K562 (cell line): Measurements from ENCODE around the gene B3GAT3. TPM values are rescaled to one million over a fixed set of nuclear protein-coding genes. Genes with fewer than 3 reads are reported as not detected.
A peak's percentile ranks its signal among the peaks of the same experiment; 100 is the strongest.

Experiments
- ATAC-seq: fragments of 200-7000 bp; cut with Tn5 transposase; 3 replicates; pipeline ENCODE4 v1.9.1; 2020; ENCODE audit warnings: moderate library complexity
- BruUV-seq: library from RNA; stranded (reverse); fragments of 400-500 nt; replicated peaks from 2 replicates; lab custom pipeline; 2021; lab: Mats Ljungman, UMichigan
- CTCF ChIA-PET: fragments of 300-600 bp; formaldehyde crosslinking; extraction: SDS; loops from one replicate; lab custom pipeline; 2021; ENCODE audit warnings: low intra/inter-chr PET ratio; lab: Yijun Ruan, JAX
- POLR2A ChIA-PET: fragments of 300-600, 350-650 bp; sonication (Branson Sonifier 250); formaldehyde crosslinking; extraction: SDS; loops from one replicate; lab custom pipeline; 2021; ENCODE audit warnings: antibody characterized with exemption, inconsistent platforms; lab: Yijun Ruan, JAX
- DNase-seq, 4 experiments: peaks; one replicate each; pipeline versions ENCODE4 v3.0.0 to v3.0.0-alpha.2; 2011 to 2018; ENCODE audit warnings: low spot score in 3 of 4, mixed read lengths in 3 of 4; ENCODE audit errors: extremely low read depth in 1 of 4
- FAIRE-seq: peaks from 2 replicates; lab custom pipeline; 2011; peaks lifted over from hg19 to GRCh38; lab: Jason Lieb, UNC
- H2AFZ ChIP-seq: 2 replicates; pipeline ENCODE4 v1.6.0; 2011; ENCODE audit warnings: low read depth, low read length, control low read depth, inconsistent platforms
- H3K27ac ChIP-seq: fragments of 200-600 bp; 3 replicates; pipeline ENCODE4 v1.8.0; 2011; ENCODE audit warnings: low read depth, mild to moderate bottlenecking, control low read depth, inconsistent platforms, low read length, moderate library complexity, mixed read lengths; ENCODE audit errors: extremely low read depth
- H3K27me3 ChIP-seq, 2 experiments: fragments of 300-600 bp in 1 of 2; 2 replicates in 1 of 2; 3 replicates in 1 of 2; pipeline versions ENCODE4 v1.6.0 to v1.8.0; 2011; ENCODE audit warnings: inconsistent platforms in 2 of 2, low read length in 2 of 2, mild to moderate bottlenecking in 1 of 2, mixed read lengths in 1 of 2, moderate library complexity in 1 of 2; ENCODE audit not compliant: control insufficient read depth in 2 of 2, insufficient read depth in 2 of 2
- H3K36me3 ChIP-seq: fragments of 300-600 bp; 3 replicates; pipeline ENCODE4 v1.8.0; 2011; ENCODE audit warnings: mild to moderate bottlenecking, low read length, inconsistent platforms; ENCODE audit not compliant: control insufficient read depth, insufficient read depth
- H3K4me1 ChIP-seq, 2 experiments: fragments of 200-600 bp in 1 of 2; replicated peaks in 1 of 2; 2 replicates in 1 of 2; 3 replicates in 1 of 2; pipeline versions ENCODE4 v1.5.1 to v1.8.0; 2011; ENCODE audit warnings: inconsistent platforms in 2 of 2, low read length in 2 of 2, mild to moderate bottlenecking in 1 of 2, mixed read lengths in 1 of 2, moderate library complexity in 1 of 2; ENCODE audit not compliant: control insufficient read depth in 2 of 2, insufficient read depth in 2 of 2
- H3K4me2 ChIP-seq: 2 replicates; pipeline ENCODE4 v1.6.1; 2011; ENCODE audit warnings: low read length, control low read depth, inconsistent platforms, mixed read lengths; ENCODE audit not compliant: insufficient read depth
- H3K4me3 ChIP-seq: fragments of 200-600 bp; sonication (generic), shearing (Covaris generic); 2 replicates; pipeline ENCODE4 v1.5.1; 2016; ENCODE audit warnings: control low read depth, inconsistent platforms
- H3K79me2 ChIP-seq: fragments of 200-600 bp; 3 replicates; pipeline ENCODE4 v1.8.0; 2011; ENCODE audit warnings: low read length, inconsistent platforms; ENCODE audit not compliant: control insufficient read depth, insufficient read depth
- H3K9ac ChIP-seq, 2 experiments: 2 replicates each; pipeline versions ENCODE4 v1.6.0 to v1.6.1; 2011; ENCODE audit warnings: low read depth in 2 of 2, low read length in 2 of 2, control low read depth in 1 of 2, inconsistent platforms in 1 of 2, mild to moderate bottlenecking in 1 of 2, mixed read lengths in 1 of 2; ENCODE audit not compliant: insufficient read depth in 1 of 2
- H3K9me1 ChIP-seq: one replicate; pipeline ENCODE4 v1.6.0; 2011; ENCODE audit warnings: inconsistent platforms, mild to moderate bottlenecking, low read length, moderate library complexity; ENCODE audit not compliant: control insufficient read depth, insufficient read depth
- H3K9me3 ChIP-seq: replicated peaks from 2 replicates; pipeline ENCODE4 v1.5.1; 2011; ENCODE audit warnings: low read depth, low read length, inconsistent platforms; ENCODE audit not compliant: control insufficient read depth, insufficient read depth
- H4K20me1 ChIP-seq: replicated peaks from 2 replicates; pipeline ENCODE4 v1.6.1; 2011; ENCODE audit warnings: low read length, inconsistent platforms, mixed read lengths; ENCODE audit not compliant: control insufficient read depth, insufficient read depth
- ARID2 ChIP-seq: fragments of 450-650 bp; IDR thresholded peaks from 2 replicates; pipeline ENCODE4 v1.6.1; 2017; ENCODE audit warnings: antibody characterized with exemption, mild to moderate bottlenecking
- EP300 ChIP-seq: IDR thresholded peaks from 2 replicates; pipeline ENCODE4 v1.6.1; 2012; ENCODE audit warnings: low read length, improper control_type of control experiment
- HNRNPLL ChIP-seq: fragments of 200-400 bp; formaldehyde crosslinking; IDR thresholded peaks from 2 replicates; pipeline ENCODE4 v1.6.1; 2017; ENCODE audit warnings: low read length, low read depth, mild to moderate bottlenecking; ENCODE audit not compliant: poor library complexity, severe bottlenecking
- NCOR1 ChIP-seq: fragments of 450-650 bp; IDR thresholded peaks from 2 replicates; pipeline ENCODE4 v1.6.1; 2016; ENCODE audit warnings: mild to moderate bottlenecking, moderate library complexity
- RBFOX2 ChIP-seq: fragments of 200-400 bp; formaldehyde crosslinking; IDR thresholded peaks from 2 replicates; pipeline ENCODE4 v1.6.1; 2017; ENCODE audit warnings: low read depth, mild to moderate bottlenecking, low read length, moderate library complexity
- WGBS: fragments of 100-300 bp; shearing (Covaris generic); methylation state at CpG from one replicate; pipeline ENCODE4 v1.1.6; 2016; ENCODE audit warnings: low coverage, mixed read lengths; ENCODE audit not compliant: insufficient coverage; ENCODE audit errors: missing lambda C conversion rate; 5-methylcytosine and 5-hydroxymethylcytosine counted together
- in situ Hi-C: fragments of 300-500 bp; cut with MboI; formaldehyde crosslinking; loops from 4 replicates; pipeline ENCODE4 v1.15.0; 2018; ENCODE audit warnings: inconsistent platforms, mixed read lengths
- intact Hi-C: fragments of 100-400 bp; cut with micrococcal nuclease; formaldehyde crosslinking; loops from 2 replicates; pipeline ENCODE4 v1.14.2; 2022
- polyA plus RNA-seq, 8 experiments: library from polyadenylated mRNA; depleted of rRNA in 4 of 8; stranded (reverse) in 5 of 8; unstranded in 3 of 8; fragments of >200 nt; fragmentation: Nextera tagmentation in 2 of 8; fragmentation: Illumina TruSeq in 1 of 8; extraction: Ambion mirVana in 2 of 8; extraction: Trizol in 1 of 8; gene quantifications; 2 replicates each; pipeline versions ENCODE4 v1.2.1 to v1.2.3, GENCODE V29; 2011 to 2014; ENCODE audit warnings: inconsistent platforms in 1 of 8, missing spikeins in 1 of 8
- total RNA-seq, 7 experiments: library from RNA; depleted of rRNA in 6 of 7; stranded (reverse); fragments of >200 nt in 6 of 7; fragmentation: Illumina TruSeq in 2 of 7; extraction: Trizol in 2 of 7; gene quantifications; 2 replicates each; pipeline versions ENCODE4 v1.2.1 to v1.2.3, GENCODE V29; 2011 to 2021; ENCODE audit warnings: low replicate concordance in 1 of 7

Gene B3GAT3
- total and polyA plus RNA-seq, 9 of the 15 experiments (the other 6 are each of a cell fraction or from before 2014, with no cell fraction given): 0.30 to 64.0 (median 21.4) TPM

- CTCF ChIA-PET: no interaction called here
These were observed 43.2 kb downstream of the B3GAT3 start for GRCh38 chr11:62578541-62578940.

GRCh38 chr11:62577046-62577714 lies 44.6 kb downstream of the B3GAT3 start:
- in situ Hi-C loops: no loop called here
- TF ChIP-seq NCOR1 (no peak), ARID2 (no peak), EP300 (no peak)
- ChIA-PET POLR2A (interaction anchor here (1.0 to 2.0 kb wide), 4 partner anchors 12 to 194 kb away, joined by 3 to 17 read pairs (median 5); partner anchors contain the start of genes C11orf98, CSKMT and TUT1), CTCF (no interaction called here)
- Histone ChIP-seq H3K9ac (peak overlapping the region in 1 of 2 experiments; percentile 82; a peak in 2 of 4 replicates), H3K9me1 (no peaks in the 10 kb centered on the region), H3K79me2 (peaks cover 31% of the 10 kb centered on the region), H3K27ac (no peak overlapping the region; the same call in 2 of the 3 replicates), H2AFZ (no peak overlapping the region), H3K4me1 (peaks cover 8 to 31% of the 10 kb centered on the region in 2 experiments; a peak in 4 of 5 replicates), H4K20me1 (peaks cover 3% of the 10 kb centered on the region; the same call in 1 of the 2 replicates), H3K36me3 (peaks cover 75% of the 10 kb centered on the region), H3K27me3 (no peaks in the 10 kb centered on the region), H3K9me3 (no peaks in the 10 kb centered on the region), H3K4me2 (no peak overlapping the region), H3K4me3 (no peak overlapping the region)
- ATAC-seq (no peak), DNase-seq (no peak), FAIRE-seq (no peak)
- intact Hi-C loops: no loop called here
- WGBS: 88% methylated on average over 11 of the region's 12 CpGs
- no TSS peak for BruUV-seq

More at GRCh38 chr11:62578541-62578940, 43.2 kb downstream of the B3GAT3 start:
- in situ Hi-C loops: no loop called here
- ATAC-seq (no peak), DNase-seq (no peak), FAIRE-seq (no peak)
- no TSS peak for BruUV-seq
- Histone ChIP-seq H3K9ac (peak overlapping the region in 1 of 2 experiments; percentile 75; a peak in 2 of 4 replicates), H3K4me3 (no peak overlapping the region), H2AFZ (no peak overlapping the region), H4K20me1 (no peaks in the 10 kb centered on the region), H3K36me3 (peaks cover 71% of the 10 kb centered on the region), H3K79me2 (peaks cover 19% of the 10 kb centered on the region), H3K4me2 (no peak overlapping the region), H3K27me3 (no peaks in the 10 kb centered on the region), H3K9me1 (no peaks in the 10 kb centered on the region), H3K27ac (no peak overlapping the region), H3K4me1 (peaks cover 4 to 30% of the 10 kb centered on the region in 2 experiments; a peak in 3 of 5 replicates), H3K9me3 (no peaks in the 10 kb centered on the region; the same call in 1 of the 2 replicates)
- WGBS: 98% methylated on average over 5 of the region's 11 CpGs
- POLR2A ChIA-PET: interaction anchor here (0.7 kb wide), 1 partner anchor 13 kb away, joined by 4 read pairs; the partner anchor contains the start of gene TUT1
- TF ChIP-seq RBFOX2 (0 out of 2 replicates have a peak, but pooled peaks have one; percentile 25), HNRNPLL (no peak)
- intact Hi-C loops: no loop called here
